Vagina (tissue), 2 donors: ENCODE measurements around the gene ADAMTSL3. TPM values are rescaled to one million over a fixed set of nuclear protein-coding genes. Genes with fewer than 3 reads are reported as not detected.

ENCODE experiments used
- DNase-seq, 2 donors: peaks; one replicate each; pipeline ENCODE4 v3.0.0-alpha.2; 2017; ENCODE audit errors: extremely low spot score in 2 of 2
- H3K27ac ChIP-seq: fragments of 200-600 bp; sonication (generic); one replicate; pipeline ENCODE4 v1.5.1; 2019
- H3K27me3 ChIP-seq: fragments of 200-600 bp; sonication (generic); one replicate; pipeline ENCODE4 v1.5.1; 2019
- H3K36me3 ChIP-seq, 2 donors: fragments of 200-600 bp; sonication (generic); one replicate each; pipeline ENCODE4 v1.5.1; 2017 to 2019
- H3K4me1 ChIP-seq: fragments of 200-600 bp; sonication (generic); one replicate; pipeline ENCODE4 v1.5.1; 2019
- H3K4me3 ChIP-seq, 2 donors: fragments of 200-600 bp; sonication (generic); 1 replicate in 1 of 2; 2 replicates in 1 of 2; pipeline ENCODE4 v1.5.1; 2016 to 2019
- H3K9me3 ChIP-seq: fragments of 200-600 bp; sonication (generic); one replicate; pipeline ENCODE4 v1.5.1; 2019
- CTCF ChIP-seq, 3 experiments: fragments of 450-650 bp in 2 of 3; fragments of 200-600 bp in 1 of 3; sonication (generic) in 1 of 3; IDR thresholded peaks; one replicate each; pipeline ENCODE4 v1.5.1; 2017 to 2019; ENCODE audit warnings: antibody characterized with exemption in 3 of 3, mild to moderate bottlenecking in 2 of 3, moderate library complexity in 2 of 3
- POLR2A ChIP-seq, 2 donors: fragments of 450-650 bp; IDR thresholded peaks; one replicate each; pipeline ENCODE4 v1.6.1; 2017; ENCODE audit warnings: antibody characterized with exemption in 2 of 2, mild to moderate bottlenecking in 2 of 2, moderate library complexity in 2 of 2
- POLR2AphosphoS5 ChIP-seq, 2 donors: sonication (generic); formaldehyde crosslinking; IDR thresholded peaks; one replicate each; pipeline ENCODE4 v1.9.0; 2017; ENCODE audit warnings: antibody characterized with exemption in 2 of 2, mild to moderate bottlenecking in 2 of 2, low read depth in 1 of 2; ENCODE audit not compliant: insufficient read depth in 1 of 2
- intact Hi-C: fragments of 100-400 bp; cut with DNase I; formaldehyde crosslinking; loops from one replicate; pipeline ENCODE4 v1.15.1; 2023
- total RNA-seq: library from RNA; depleted of rRNA; stranded (reverse); fragments of >200 nt; gene quantifications from one replicate; pipeline ENCODE4 v1.2.3, GENCODE V29; 2016

The ADAMTSL3 gene
- total RNA-seq, 1 donor from 2014 or later = 4.2 TPM

GRCh38 chr15:83913034-83913632 lies 259.2 kb downstream of the ADAMTSL3 start:
- H3K9me3 ChIP-seq = no peaks in the 10 kb centered on the region
- H3K36me3 ChIP-seq = no peaks in the 10 kb centered on the region
- H3K27me3 ChIP-seq = no peaks in the 10 kb centered on the region
- H3K27ac ChIP-seq = no peak overlapping the region
- no peaks in the 10 kb centered on the region for H3K4me1 ChIP-seq
- intact Hi-C loops = no loop called here
- H3K4me3 ChIP-seq = no peak overlapping the region
- TF ChIP-seq CTCF (IDR thresholded peaks at IDR 0.05) = no peak
- no peak for TF ChIP-seq POLR2A (IDR thresholded peaks at IDR 0.05)
- no peak for TF ChIP-seq POLR2AphosphoS5 (IDR thresholded peaks at IDR 0.05; ENCODE audit: insufficient read depth in 1 of 2, low read depth in 1 of 2)
- no peak for DNase-seq

DNA sequence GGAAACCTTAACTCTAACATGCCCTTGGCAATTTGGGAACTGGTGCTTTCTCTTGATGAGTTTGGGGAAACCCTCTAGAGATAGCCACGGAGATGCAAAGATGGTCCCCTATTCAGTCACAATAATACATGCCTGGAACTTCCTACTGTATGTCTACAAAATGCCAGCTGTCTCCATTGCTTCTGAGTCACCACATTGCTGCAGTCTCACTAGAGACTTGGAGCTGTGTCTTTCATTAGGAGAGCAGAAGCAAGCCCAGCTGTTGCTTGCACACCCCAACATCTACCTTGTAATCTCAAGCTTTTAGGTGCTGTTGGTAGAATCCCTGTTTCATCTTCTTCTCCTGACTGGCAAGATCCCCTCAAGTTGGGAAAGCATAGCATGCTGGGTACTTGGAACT lies 261.0 kb downstream of the ADAMTSL3 start:
- TF ChIP-seq POLR2A (IDR thresholded peaks at IDR 0.05) = no peak
- no peak for TF ChIP-seq CTCF (IDR thresholded peaks at IDR 0.05)
- no peak for TF ChIP-seq POLR2AphosphoS5 (IDR thresholded peaks at IDR 0.05; ENCODE audit: insufficient read depth in 1 of 2, low read depth in 1 of 2)
- intact Hi-C loops = no loop called here
- no peaks in the 10 kb centered on the region for H3K27me3 ChIP-seq
- no peaks in the 10 kb centered on the region for H3K4me1 ChIP-seq
- H3K36me3 ChIP-seq = no peaks in the 10 kb centered on the region
- DNase-seq = no peak
- no peaks in the 10 kb centered on the region for H3K9me3 ChIP-seq
- H3K27ac ChIP-seq = no peak overlapping the region
- no peak overlapping the region for H3K4me3 ChIP-seq

- Histone ChIP-seq H3K4me1 (no peaks in the 10 kb centered on the region), H3K27ac (no peak overlapping the region), H3K4me3 (no peak overlapping the region), H3K9me3 (no peaks in the 10 kb centered on the region), H3K27me3 (no peaks in the 10 kb centered on the region), H3K36me3 (no peaks in the 10 kb centered on the region)
- intact Hi-C loops = no loop called here
- TF ChIP-seq POLR2A (IDR thresholded peaks at IDR 0.05) (no peak), CTCF (IDR thresholded peaks at IDR 0.05) (no peak), POLR2AphosphoS5 (IDR thresholded peaks at IDR 0.05; ENCODE audit: insufficient read depth in 1 of 2, low read depth in 1 of 2) (no peak)
- no peak for DNase-seq
Observed at GRCh38 chr15:83917432-83917831, 263.5 kb downstream of the ADAMTSL3 start.

DNA sequence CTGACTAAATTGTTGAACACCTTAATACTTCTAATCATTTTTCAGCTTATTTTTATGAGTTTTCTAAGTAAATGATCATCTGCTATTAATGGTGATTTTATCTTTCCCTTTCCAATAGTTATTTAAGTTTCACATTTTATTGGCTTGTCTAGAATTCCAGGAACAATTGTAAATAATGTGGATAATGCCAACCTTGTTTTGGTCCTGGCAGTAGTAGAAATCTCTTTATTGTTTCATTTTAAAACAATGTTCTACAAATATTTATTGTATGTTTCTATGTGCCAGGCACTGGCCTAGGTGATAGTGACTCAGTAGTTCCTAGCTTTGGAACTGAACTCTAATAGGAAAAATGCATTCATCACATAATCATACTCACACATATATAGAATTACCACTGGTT lies 264.1 kb downstream of the ADAMTSL3 start:
- DNase-seq = no peak
- TF ChIP-seq CTCF (IDR thresholded peaks at IDR 0.05) (no peak), POLR2A (IDR thresholded peaks at IDR 0.05) (no peak)
- Histone ChIP-seq H3K9me3 (no peaks in the 10 kb centered on the region), H3K27ac (no peak overlapping the region), H3K36me3 (no peaks in the 10 kb centered on the region), H3K4me1 (no peaks in the 10 kb centered on the region), H3K4me3 (no peak overlapping the region), H3K27me3 (no peaks in the 10 kb centered on the region)
- intact Hi-C loops = no loop called here

GRCh38 chr15:83919319-83919830 lies 265.5 kb downstream of the ADAMTSL3 start:
- no peaks in the 10 kb centered on the region for H3K4me1 ChIP-seq
- H3K27ac ChIP-seq = no peak overlapping the region
- TF ChIP-seq CTCF (IDR thresholded peaks at IDR 0.05) (no peak), POLR2A (IDR thresholded peaks at IDR 0.05) (no peak), POLR2AphosphoS5 (IDR thresholded peaks at IDR 0.05; ENCODE audit: insufficient read depth in 1 of 2, low read depth in 1 of 2) (no peak)
- no peaks in the 10 kb centered on the region for H3K27me3 ChIP-seq
- intact Hi-C loops = no loop called here
- no peaks in the 10 kb centered on the region for H3K9me3 ChIP-seq
- no peaks in the 10 kb centered on the region for H3K36me3 ChIP-seq
- H3K4me3 ChIP-seq = no peak overlapping the region
- no peak for DNase-seq
